AG04450 (cell line): Measurements from ENCODE around the gene NUP214. TPM values are rescaled to one million over a fixed set of nuclear protein-coding genes. Genes with fewer than 3 reads are reported as not detected.
"Not testable (repeated sequence)": the region's sequence is repeated elsewhere in the genome, so short reads cannot be mapped to it uniquely, and the experiment has no call there.

Source experiments
- CTCF ChIA-PET: fragments of 300-600, 350-600 bp; formaldehyde crosslinking; extraction: SDS; loops from one replicate; lab custom pipeline; 2022; ENCODE audit warnings: antibody characterized with exemption, inconsistent platforms; lab: Charles Lee
- POLR2A ChIA-PET: fragments of 350-600 bp; formaldehyde crosslinking; extraction: SDS; loops from one replicate; lab custom pipeline; 2021; ENCODE audit warnings: antibody characterized with exemption, inconsistent platforms; lab: Yijun Ruan, JAX
- DNase-seq: peaks from one replicate; pipeline ENCODE4 v3.0.0-alpha.2; 2011; ENCODE audit warnings: low read depth, low spot score
- H3K27ac ChIP-seq: one replicate; pipeline ENCODE4 v1.5.1; 2012; ENCODE audit warnings: low read depth, low read length, control low read depth
- H3K27me3 ChIP-seq: one replicate; pipeline ENCODE4 v1.6.0; 2012; ENCODE audit warnings: low read length; ENCODE audit not compliant: control insufficient read depth, insufficient read depth
- H3K4me3 ChIP-seq: 2 replicates; pipeline ENCODE4 v1.5.1; 2011; ENCODE audit warnings: mild to moderate bottlenecking, low read depth, low read length, control low read depth
- H3K9me3 ChIP-seq: 2 replicates; pipeline ENCODE4 v1.5.1; 2012; ENCODE audit warnings: low read length; ENCODE audit not compliant: control insufficient read depth, insufficient read depth
- CTCF ChIP-seq: IDR thresholded peaks from 2 replicates; pipeline ENCODE4 v1.5.1; 2011; ENCODE audit warnings: low read depth, low read length, control low read depth, inconsistent platforms
- polyA plus RNA-seq: library from polyadenylated mRNA; depleted of rRNA; stranded (reverse); fragments of >200 nt; gene quantifications from 2 replicates; pipeline ENCODE4 v1.2.3, GENCODE V29; 2011

The NUP214 gene
- polyA plus RNA-seq, 1 experiment: 7.9 TPM

GRCh38 chr9:131203431-131204218, 78.2 kb downstream of the NUP214 start:
- no peak overlapping the region for H3K4me3 ChIP-seq
- ChIA-PET POLR2A (no interaction called here), CTCF (interaction anchor here (0.7 kb wide), 1 partner anchor 22 kb away, joined by 3 read pairs; no protein-coding TSS in a partner anchor)
- peak; percentile 45 for TF ChIP-seq CTCF
- no peak for DNase-seq
- H3K27me3 ChIP-seq: no peaks in the 10 kb centered on the region
- no peaks in the 10 kb centered on the region for H3K9me3 ChIP-seq
- H3K27ac ChIP-seq: no peak overlapping the region

- H3K27me3 ChIP-seq: no peaks in the 10 kb centered on the region
- no peak for DNase-seq
- ChIA-PET CTCF (interaction anchor here (0.7 kb wide), 1 partner anchor 23 kb away, joined by 3 read pairs; no protein-coding TSS in a partner anchor), POLR2A (no interaction called here)
- no peak overlapping the region for H3K4me3 ChIP-seq
- H3K9me3 ChIP-seq: no peaks in the 10 kb centered on the region
- H3K27ac ChIP-seq: no peak overlapping the region
- no peak for TF ChIP-seq CTCF
Measured at GRCh38 chr9:131204285-131204684, 78.9 kb downstream of the NUP214 start.

- CTCF ChIA-PET: no interaction called here
- no peak overlapping the region for H3K4me3 ChIP-seq
Measured at GRCh38 chr9:131206495-131206894, 81.1 kb downstream of the NUP214 start.

GRCh38 chr9:131211920-131212319, 86.5 kb downstream of the NUP214 start:
- H3K4me3 ChIP-seq, H3K27me3 ChIP-seq, H3K27ac ChIP-seq, DNase-seq, POLR2A ChIA-PET, CTCF ChIA-PET, H3K9me3 ChIP-seq: not testable (repeated sequence)

More at GRCh38 chr9:131206495-131206894, 81.1 kb downstream of the NUP214 start:
- Histone ChIP-seq H3K9me3 (no peaks in the 10 kb centered on the region), H3K27ac (no peak overlapping the region), H3K27me3 (no peaks in the 10 kb centered on the region)
- DNase-seq: no peak
- POLR2A ChIA-PET: no interaction called here
- no peak for TF ChIP-seq CTCF

GRCh38 chr9:131214286-131214856, 89.0 kb downstream of the NUP214 start:
- no peak overlapping the region for H3K4me3 ChIP-seq
- ChIA-PET CTCF (interaction anchor here (0.5 to 1.5 kb wide), 5 partner anchors 33 to 135 kb away, joined by 3 to 4 read pairs (median 3); no protein-coding TSS in a partner anchor), POLR2A (no interaction called here)
- peaks cover 4% of the 10 kb centered on the region; the same call in 1 of the 2 replicates for H3K9me3 ChIP-seq
- no peak for TF ChIP-seq CTCF
- no peak overlapping the region for H3K27ac ChIP-seq
- DNase-seq: no peak
- no peaks in the 10 kb centered on the region for H3K27me3 ChIP-seq
